B cell (primary cell): ENCODE data around the gene TRRAP. TPM values are rescaled to one million over a fixed set of nuclear protein-coding genes. Genes with fewer than 3 reads are reported as not detected.

ENCODE experiments used
- ATAC-seq: fragments of 200-7000 bp; cut with Tn5 transposase; one replicate; pipeline ENCODE4 v1.10.0; 2021; ENCODE audit warnings: low read depth, mild to moderate bottlenecking, moderate number of reproducible peaks, moderate library complexity
- CTCF ChIA-PET: fragments of 350-600 bp; sonication (Branson Sonifier 250); formaldehyde crosslinking; loops from one replicate; lab custom pipeline; 2021; ENCODE audit warnings: antibody characterized with exemption, inconsistent platforms; lab: Charles Lee
- POLR2A ChIA-PET: fragments of 350-600 bp; sonication (Branson Sonifier 250); formaldehyde crosslinking; loops from one replicate; lab custom pipeline; 2021; ENCODE audit warnings: antibody characterized with exemption; lab: Charles Lee
- DNase-seq: peaks from one replicate; pipeline ENCODE4 v3.0.0; 2013
- H2AFZ ChIP-seq: 2 replicates; pipeline ENCODE4 v1.6.1; 2012; ENCODE audit warnings: mild to moderate bottlenecking, low read depth, low read length; ENCODE audit not compliant: insufficient read depth, poor library complexity, severe bottlenecking
- H3K27ac ChIP-seq, 2 donors: 1 replicate in 1 of 2; 2 replicates in 1 of 2; pipeline ENCODE4 v1.5.1; 2012 to 2013; ENCODE audit warnings: low read length in 2 of 2, mild to moderate bottlenecking in 2 of 2, moderate library complexity in 1 of 2
- H3K27me3 ChIP-seq, 4 experiments: fragments of 200-600 bp in 1 of 4; sonication (generic) in 1 of 4; replicated peaks in 1 of 4; 1 replicate in 2 of 4; 2 replicates in 2 of 4; pipeline versions ENCODE4 v1.6.1 to v1.7.0; 2013 to 2016; ENCODE audit warnings: low read length in 3 of 4, mild to moderate bottlenecking in 2 of 4, mixed read lengths in 1 of 4, moderate library complexity in 1 of 4; ENCODE audit not compliant: insufficient read depth in 4 of 4, control insufficient read depth in 3 of 4; ENCODE audit errors: control extremely low read depth in 1 of 4
- H3K36me3 ChIP-seq, 2 experiments: replicated peaks in 1 of 2; 1 replicate in 1 of 2; 2 replicates in 1 of 2; pipeline versions ENCODE4 v1.6.1 to v1.7.1; 2013; ENCODE audit warnings: low read length in 1 of 2; ENCODE audit not compliant: insufficient read depth in 2 of 2, control insufficient read depth in 1 of 2; ENCODE audit errors: control extremely low read depth in 1 of 2, extremely low read depth in 1 of 2
- H3K4me1 ChIP-seq, 2 donors: fragments of 200-600 bp in 1 of 2; sonication (generic) in 1 of 2; 1 replicate in 1 of 2; 2 replicates in 1 of 2; pipeline versions ENCODE4 v1.5.1 to v1.6.1; 2013 to 2017; ENCODE audit warnings: low read length in 2 of 2; ENCODE audit not compliant: control insufficient read depth in 2 of 2, insufficient read depth in 2 of 2
- H3K4me2 ChIP-seq: replicated peaks from 2 replicates; pipeline ENCODE3; 2012; ENCODE audit warnings: mild to moderate bottlenecking, low read depth, low read length; ENCODE audit not compliant: poor library complexity, severe bottlenecking
- H3K4me3 ChIP-seq, 5 experiments: fragments of 200-600 bp in 1 of 5; sonication (generic) in 1 of 5; 1 replicate in 3 of 5; 2 replicates in 2 of 5; pipeline versions ENCODE4 v1.5.1 to v1.7.0; 2011 to 2016; ENCODE audit warnings: low read length in 4 of 5, mild to moderate bottlenecking in 4 of 5, low read depth in 2 of 5, control low read depth in 1 of 5, moderate library complexity in 1 of 5; ENCODE audit not compliant: insufficient read depth in 1 of 5; ENCODE audit errors: control extremely low read depth in 1 of 5, extremely low read depth in 1 of 5
- H3K79me2 ChIP-seq: fragments of 200-600 bp; sonication (generic); one replicate; pipeline ENCODE4 v1.6.0; 2016; ENCODE audit warnings: low read length; ENCODE audit not compliant: control insufficient read depth, insufficient read depth
- H3K9ac ChIP-seq: fragments of 200-600 bp; sonication (generic); 2 replicates; pipeline ENCODE4 v1.6.1; 2017; ENCODE audit warnings: mild to moderate bottlenecking, low read length, moderate library complexity
- H3K9me3 ChIP-seq, 3 donors: one replicate each; pipeline versions ENCODE4 v1.6.1 to v1.7.1; 2013; ENCODE audit warnings: low read length in 2 of 3; ENCODE audit not compliant: control insufficient read depth in 2 of 3, insufficient read depth in 1 of 3; ENCODE audit errors: control extremely low read depth in 1 of 3
- H4K20me1 ChIP-seq: 2 replicates; pipeline ENCODE4 v1.6.0; 2012; ENCODE audit warnings: mild to moderate bottlenecking, low read length; ENCODE audit not compliant: insufficient read depth, control insufficient read depth, poor library complexity, severe bottlenecking
- H3K27ac Mint-ChIP-seq: one replicate; pipeline ENCODE4 v1.8.0; 2021; ENCODE audit warnings: mixed read lengths
- H3K27me3 Mint-ChIP-seq: one replicate; pipeline ENCODE4 v1.8.0; 2021; ENCODE audit warnings: mixed read lengths
- H3K4me1 Mint-ChIP-seq: one replicate; pipeline ENCODE4 v1.8.0; 2021; ENCODE audit warnings: mixed read lengths
- H3K4me3 Mint-ChIP-seq: one replicate; pipeline ENCODE4 v1.8.0; 2021; ENCODE audit warnings: mixed read lengths
- H3K9me3 Mint-ChIP-seq: one replicate; pipeline ENCODE4 v1.8.0; 2022; ENCODE audit warnings: mixed read lengths; ENCODE audit not compliant: insufficient read depth
- CTCF ChIP-seq: fragments of 200-600 bp; IDR thresholded peaks from one replicate; pipeline ENCODE4 v1.8.0; 2022; ENCODE audit warnings: antibody characterized with exemption, mild to moderate bottlenecking
- EZH2 ChIP-seq: IDR thresholded peaks from 2 replicates; pipeline ENCODE4 v1.6.1; 2012; ENCODE audit warnings: borderline replicate concordance, low read depth, mild to moderate bottlenecking, moderate library complexity, low read length; ENCODE audit not compliant: insufficient read depth, poor library complexity, severe bottlenecking
- WGBS: methylation state at CpG from one replicate; pipeline ENCODE4 v1.1.5; 2013; ENCODE audit warnings: missing lambda C conversion rate; ENCODE audit not compliant: insufficient coverage; 5-methylcytosine and 5-hydroxymethylcytosine counted together
- intact Hi-C: fragments of 100-400 bp; cut with micrococcal nuclease; formaldehyde crosslinking; loops from one replicate; pipeline ENCODE4 v1.10.0; 2022
- polyA plus RNA-seq: library from polyadenylated mRNA; depleted of rRNA; stranded (reverse); fragments of >200 nt; gene quantifications from 2 replicates; pipeline ENCODE4 v1.2.3, GENCODE V29; 2012
- total RNA-seq, 2 donors: library from RNA; stranded (reverse); fragments of 120-200 nt in 1 of 2; gene quantifications; 1 replicate in 1 of 2; 2 replicates in 1 of 2; pipeline versions ENCODE4 v1.2.3 to v1.2.4, GENCODE V29; 2013 to 2022

TRRAP gene
- total and polyA plus RNA-seq, 2 donors (not counting 1 experiment from before 2014, with no cell fraction given): 25.4 to 102 TPM

- ATAC-seq: no peak
- no peak overlapping the region for H3K27ac Mint-ChIP-seq
- intact Hi-C loops: no loop called here
Measured at GRCh38 chr7:99041526-99041925, 163.2 kb downstream of the TRRAP start.

GRCh38 chr7:99042957-99043356, 164.6 kb downstream of the TRRAP start:
- CTCF ChIA-PET: interaction anchor here (10.2 kb wide), 1 partner anchor 269 kb away, joined by 113 read pairs; no protein-coding TSS in a partner anchor
- intact Hi-C loops: no loop called here
- H3K9ac ChIP-seq: no peak overlapping the region

More at GRCh38 chr7:99041526-99041925, 163.2 kb downstream of the TRRAP start:
- Histone ChIP-seq H3K27me3 (no peaks in the 10 kb centered on the region), H3K4me1 (no peaks in the 10 kb centered on the region), H3K9me3 (no peaks in the 10 kb centered on the region), H3K4me3 (no peak overlapping the region), H3K79me2 (peaks cover 4% of the 10 kb centered on the region), H3K4me2 (no peak overlapping the region), H3K27ac (no peak overlapping the region), H3K36me3 (peaks cover 19 to 70% of the 10 kb centered on the region in 2 experiments), H4K20me1 (no peaks in the 10 kb centered on the region), H2AFZ (no peak overlapping the region), H3K9ac (no peak overlapping the region)
- CTCF ChIA-PET: interaction anchor here (1.2 to 10.2 kb wide), 2 partner anchors 255 to 271 kb away, joined by 3 to 113 read pairs; no protein-coding TSS in a partner anchor
- Mint-ChIP-seq H3K9me3 (no peaks in the 10 kb centered on the region), H3K27me3 (no peaks in the 10 kb centered on the region), H3K4me1 (no peaks in the 10 kb centered on the region), H3K4me3 (no peak overlapping the region)
- 97% methylated on average over 9 of the region's 11 CpGs for WGBS
- TF ChIP-seq EZH2 (no peak), CTCF (no peak)
- no peak for DNase-seq
- POLR2A ChIA-PET: no interaction called here

More at GRCh38 chr7:99042957-99043356, 164.6 kb downstream of the TRRAP start:
- ATAC-seq: no peak
- Histone ChIP-seq H3K9me3 (no peaks in the 10 kb centered on the region), H3K4me3 (no peak overlapping the region), H3K27ac (no peak overlapping the region), H3K4me2 (no peak overlapping the region), H4K20me1 (no peaks in the 10 kb centered on the region), H3K4me1 (no peaks in the 10 kb centered on the region), H2AFZ (no peak overlapping the region), H3K79me2 (no peaks in the 10 kb centered on the region), H3K27me3 (no peaks in the 10 kb centered on the region), H3K36me3 (peaks cover 21 to 68% of the 10 kb centered on the region in 2 experiments)
- Mint-ChIP-seq H3K4me1 (no peaks in the 10 kb centered on the region), H3K4me3 (no peak overlapping the region), H3K27ac (peak overlapping the region; percentile 51), H3K27me3 (no peaks in the 10 kb centered on the region), H3K9me3 (no peaks in the 10 kb centered on the region)
- POLR2A ChIA-PET: no interaction called here
- TF ChIP-seq EZH2 (no peak), CTCF (no peak)
- WGBS: 100% methylated on average over 2 of the region's 5 CpGs
- no peak for DNase-seq
